Kidney (tissue), 14 donors: ENCODE results near the gene ZNF30. TPM values are rescaled to one million over a fixed set of nuclear protein-coding genes. Genes with fewer than 3 reads are reported as not detected.
"Not testable (repeated sequence)": the region's sequence is repeated elsewhere in the genome, so short reads cannot be mapped to it uniquely, and the experiment has no call there.

Source experiments
- DNase-seq, 5 donors: peaks; one replicate each; pipeline ENCODE4 v3.0.0-alpha.2; 2013 to 2020
- FAIRE-seq: peaks from 2 replicates; lab custom pipeline; 2012; peaks lifted over from hg19 to GRCh38; lab: Jason Lieb, UNC
- H3K27ac ChIP-seq, 2 donors: one replicate each; pipeline ENCODE4 v1.7.0; 2013; ENCODE audit warnings: low read depth in 2 of 2, low read length in 2 of 2, inconsistent platforms in 1 of 2
- H3K27me3 ChIP-seq: one replicate; pipeline ENCODE4 v1.7.1; 2013; ENCODE audit warnings: low read length, inconsistent platforms; ENCODE audit not compliant: control insufficient read depth, insufficient read depth
- H3K36me3 ChIP-seq, 3 donors: one replicate each; pipeline versions ENCODE4 v1.7.0 to v1.7.1; 2013; ENCODE audit warnings: low read length in 3 of 3, control low read depth in 1 of 3, inconsistent platforms in 1 of 3; ENCODE audit not compliant: insufficient read depth in 3 of 3, control insufficient read depth in 2 of 3
- H3K4me1 ChIP-seq, 3 donors: one replicate each; pipeline versions ENCODE4 v1.7.0 to v1.7.1; 2013; ENCODE audit warnings: low read length in 3 of 3, inconsistent platforms in 1 of 3, low read depth in 1 of 3; ENCODE audit not compliant: control insufficient read depth in 2 of 3, insufficient read depth in 2 of 3
- H3K4me3 ChIP-seq, 3 donors: one replicate each; pipeline versions ENCODE4 v1.7.0 to v1.8.1; 2013; ENCODE audit warnings: low read length in 3 of 3, control low read depth in 1 of 3, inconsistent platforms in 1 of 3
- H3K9ac ChIP-seq, 3 donors: one replicate each; pipeline versions ENCODE4 v1.7.0 to v1.7.1; 2013; ENCODE audit warnings: low read length in 3 of 3, control low read depth in 1 of 3, inconsistent platforms in 1 of 3
- H3K9me3 ChIP-seq, 3 donors: one replicate each; pipeline versions ENCODE4 v1.7.0 to v1.7.1; 2013; ENCODE audit warnings: low read length in 3 of 3, control low read depth in 1 of 3, inconsistent platforms in 1 of 3; ENCODE audit not compliant: control insufficient read depth in 2 of 3, insufficient read depth in 1 of 3
- CTCF ChIP-seq: IDR thresholded peaks from 3 replicates; pipeline ENCODE4 v1.5.1; 2012; ENCODE audit warnings: mild to moderate bottlenecking, moderate library complexity, borderline replicate concordance; ENCODE audit not compliant: insufficient read depth; ENCODE audit errors: extremely low read depth
- intact Hi-C: fragments of 100-400 bp; cut with DNase I; formaldehyde crosslinking; loops from one replicate; pipeline ENCODE4 v1.11.1; 2022
- polyA plus RNA-seq: library from polyadenylated mRNA; stranded (reverse); fragments of 350-450 nt; fragmentation: Illumina TruSeq; extraction: RNeasy Lipid Tissue Mini Kit (QIAGEN cat#74804); gene quantifications from one replicate; pipeline ENCODE4 v1.2.3, GENCODE V29; 2014; ENCODE audit warnings: low read depth, low replicate concordance; ENCODE audit not compliant: insufficient read depth
- total RNA-seq: library from RNA; stranded (reverse); fragmentation: NEBNext Ultra II Directional; extraction: Animal tissue kit (Norgen Biotek cat#: 25700); gene quantifications from one replicate; pipeline ENCODE4 v1.2.1, GENCODE V29; 2021
- donor health status: control.
- donor health status: control.
- donor health status: control.
- donor health status: control.
- donor health status: control.
- donor health status: DM: yes; HTN: yes; CAD: no.
- donor health status: Normal renal cell carcinoma (clear cell type).

Gene ZNF30
- total and polyA plus RNA-seq, 2 donors from 2014 or later = 3.1 to 3.5 TPM

GRCh38 chr19:34963573-34964406 is 37.1 kb downstream of the ZNF30 start, which contains the start of gene ZNF792:
Gene ZNF792, minus strand, starts transcription at chr19:34964229. Its CDS starts 567 bp downstream, at chr19:34963662.
- Histone ChIP-seq H3K4me3 (peak within 1 kb of the TSS; percentile 58 to 86 (median 81)), H3K9me3 (peaks cover 2 to 24% (median 9%) of the 10 kb centered on the region in 3 donors), H3K27me3 (no peaks in the 10 kb centered on the region), H3K9ac (peak within 1 kb of the TSS; percentile 37 to 78 (median 48)), H3K36me3 (peaks cover 5 to 22% (median 13%) of the 10 kb centered on the region in 3 donors), H3K4me1 (peaks cover 0 to 7% (median 0%) of the 10 kb centered on the region in 3 donors), H3K27ac (peak within 1 kb of the TSS; percentile 9 to 41)
- FAIRE-seq (no peak), DNase-seq (peak; percentile 82 to 90 (median 87))
- TF ChIP-seq CTCF = no peak
- intact Hi-C loops = no loop called here

GRCh38 chr19:34964598-34964997 is 37.9 kb downstream of the ZNF30 start:
- no peak for FAIRE-seq

GRCh38 chr19:34965505-34965904 is 38.8 kb downstream of the ZNF30 start:
- H3K36me3 ChIP-seq, H3K27ac ChIP-seq, intact Hi-C loops, H3K9me3 ChIP-seq, H3K4me3 ChIP-seq, H3K4me1 ChIP-seq, H3K27me3 ChIP-seq, FAIRE-seq, H3K9ac ChIP-seq, DNase-seq: not testable (repeated sequence)

More at GRCh38 chr19:34964598-34964997, 37.9 kb downstream of the ZNF30 start:
- no peak for DNase-seq
- Histone ChIP-seq H3K27ac (no peak overlapping the region), H3K27me3 (no peaks in the 10 kb centered on the region), H3K4me3 (no peak overlapping the region), H3K36me3 (peaks cover 0 to 14% (median 5%) of the 10 kb centered on the region in 3 donors), H3K9me3 (peaks cover 0 to 16% (median 2%) of the 10 kb centered on the region in 3 donors), H3K4me1 (peaks cover 0 to 7% (median 0%) of the 10 kb centered on the region in 3 donors), H3K9ac (no peak overlapping the region)
- TF ChIP-seq CTCF = no peak
- intact Hi-C loops = no loop called here

GRCh38 chr19:34967551-34967950 is 40.8 kb downstream of the ZNF30 start:
- no peak overlapping the region for H3K27ac ChIP-seq
- DNase-seq (no peak), FAIRE-seq (no peak)
- H3K4me1 ChIP-seq = peaks cover 0 to 7% (median 0%) of the 10 kb centered on the region in 3 donors
- no peak overlapping the region for H3K4me3 ChIP-seq
- no peaks in the 10 kb centered on the region for H3K9me3 ChIP-seq
- H3K9ac ChIP-seq = no peak overlapping the region
- no peaks in the 10 kb centered on the region for H3K36me3 ChIP-seq
- no peak for TF ChIP-seq CTCF
- intact Hi-C loops = no loop called here
- H3K27me3 ChIP-seq = no peaks in the 10 kb centered on the region
